Colonic mucosa (tissue), 4 donors: Measurements from ENCODE around the gene ZNF516. TPM values are rescaled to one million over a fixed set of nuclear protein-coding genes. Genes with fewer than 3 reads are reported as not detected.

Source experiments
- DNase-seq: peaks from one replicate; pipeline ENCODE4 v3.0.0-alpha.2; 2020
- H3K27ac ChIP-seq: fragments of 200-600 bp; one replicate; pipeline ENCODE4 v1.8.0; 2021
- H3K27me3 ChIP-seq: fragments of 200-600 bp; one replicate; pipeline ENCODE4 v1.8.0; 2021
- H3K36me3 ChIP-seq: fragments of 200-600 bp; one replicate; pipeline ENCODE4 v1.8.0; 2021
- H3K4me1 ChIP-seq: fragments of 200-600 bp; one replicate; pipeline ENCODE4 v1.8.0; 2021; ENCODE audit warnings: mild to moderate bottlenecking
- H3K4me3 ChIP-seq: fragments of 200-600 bp; one replicate; pipeline ENCODE4 v1.8.0; 2021
- H3K9ac ChIP-seq, 2 donors: one replicate each; pipeline ENCODE4 v1.7.0; 2013; ENCODE audit warnings: control low read depth in 2 of 2, low read depth in 2 of 2, low read length in 2 of 2
- H3K9me3 ChIP-seq: fragments of 200-600 bp; one replicate; pipeline ENCODE4 v1.8.0; 2021
- intact Hi-C: fragments of 100-400 bp; cut with DNase I; formaldehyde crosslinking; loops from one replicate; pipeline ENCODE4 v1.14.1; 2022
- total RNA-seq, 2 donors: library from RNA; stranded (reverse); fragmentation: NEBNext Ultra II Directional in 1 of 2; extraction: Animal tissue kit (Norgen Biotek cat#: 25700) in 1 of 2; gene quantifications; one replicate each; pipeline ENCODE4 v1.2.1, GENCODE V29; 2021
- TF ChIP-seq, protein P1 (sequence below): fragments of 200-600 bp; IDR thresholded peaks from one replicate; pipeline ENCODE4 v1.8.0; 2022; ENCODE audit warnings: antibody characterized with exemption, mild to moderate bottlenecking
- donor health status: healthy.
- donor health status: DM: no; HTN: no; CAD: no.
- donor health status: DM: no; HTN: no; CAD: no.

ZNF516 gene
- total RNA-seq, 2 donors from 2014 or later: 15.2 to 21.3 TPM

DNA sequence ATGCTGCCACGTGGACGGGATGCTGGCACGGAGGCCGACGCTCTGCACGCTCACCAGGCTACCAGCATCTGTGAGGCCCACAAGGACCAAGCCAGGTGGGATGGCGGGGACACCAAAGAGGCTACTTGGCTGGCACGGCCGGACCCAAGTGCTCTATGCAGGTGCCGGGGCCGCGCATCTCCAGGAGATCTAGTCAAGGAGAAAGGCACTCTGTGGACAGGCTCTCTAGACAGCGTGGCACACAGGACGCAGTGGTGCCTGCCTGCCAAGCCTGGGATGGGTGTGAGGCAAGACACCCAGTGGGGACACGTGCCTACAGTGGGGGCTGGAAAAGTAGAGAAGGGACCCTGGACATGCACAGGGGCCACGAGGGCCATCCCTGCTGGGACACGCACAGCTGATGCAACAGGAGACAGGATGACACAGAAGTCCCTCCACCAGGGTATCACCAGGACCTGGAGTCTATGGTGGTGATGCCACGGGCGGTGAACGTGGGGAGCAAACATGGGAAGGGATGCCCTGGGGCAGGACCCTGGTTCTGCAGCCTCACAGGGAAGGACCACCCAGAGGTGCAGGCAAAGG lies 28.5 kb downstream of the ZNF516 start:
- H3K27ac ChIP-seq: no peak overlapping the region
- TF ChIP-seq, protein P1, sequence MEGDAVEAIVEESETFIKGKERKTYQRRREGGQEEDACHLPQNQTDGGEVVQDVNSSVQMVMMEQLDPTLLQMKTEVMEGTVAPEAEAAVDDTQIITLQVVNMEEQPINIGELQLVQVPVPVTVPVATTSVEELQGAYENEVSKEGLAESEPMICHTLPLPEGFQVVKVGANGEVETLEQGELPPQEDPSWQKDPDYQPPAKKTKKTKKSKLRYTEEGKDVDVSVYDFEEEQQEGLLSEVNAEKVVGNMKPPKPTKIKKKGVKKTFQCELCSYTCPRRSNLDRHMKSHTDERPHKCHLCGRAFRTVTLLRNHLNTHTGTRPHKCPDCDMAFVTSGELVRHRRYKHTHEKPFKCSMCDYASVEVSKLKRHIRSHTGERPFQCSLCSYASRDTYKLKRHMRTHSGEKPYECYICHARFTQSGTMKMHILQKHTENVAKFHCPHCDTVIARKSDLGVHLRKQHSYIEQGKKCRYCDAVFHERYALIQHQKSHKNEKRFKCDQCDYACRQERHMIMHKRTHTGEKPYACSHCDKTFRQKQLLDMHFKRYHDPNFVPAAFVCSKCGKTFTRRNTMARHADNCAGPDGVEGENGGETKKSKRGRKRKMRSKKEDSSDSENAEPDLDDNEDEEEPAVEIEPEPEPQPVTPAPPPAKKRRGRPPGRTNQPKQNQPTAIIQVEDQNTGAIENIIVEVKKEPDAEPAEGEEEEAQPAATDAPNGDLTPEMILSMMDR: no peak
- intact Hi-C loops: no loop called here
- no peaks in the 10 kb centered on the region for H3K27me3 ChIP-seq
- H3K36me3 ChIP-seq: no peaks in the 10 kb centered on the region
- no peak for DNase-seq
- H3K9ac ChIP-seq: no peak overlapping the region
- no peaks in the 10 kb centered on the region for H3K4me1 ChIP-seq
- H3K9me3 ChIP-seq: no peaks in the 10 kb centered on the region
- H3K4me3 ChIP-seq: no peak overlapping the region

DNA sequence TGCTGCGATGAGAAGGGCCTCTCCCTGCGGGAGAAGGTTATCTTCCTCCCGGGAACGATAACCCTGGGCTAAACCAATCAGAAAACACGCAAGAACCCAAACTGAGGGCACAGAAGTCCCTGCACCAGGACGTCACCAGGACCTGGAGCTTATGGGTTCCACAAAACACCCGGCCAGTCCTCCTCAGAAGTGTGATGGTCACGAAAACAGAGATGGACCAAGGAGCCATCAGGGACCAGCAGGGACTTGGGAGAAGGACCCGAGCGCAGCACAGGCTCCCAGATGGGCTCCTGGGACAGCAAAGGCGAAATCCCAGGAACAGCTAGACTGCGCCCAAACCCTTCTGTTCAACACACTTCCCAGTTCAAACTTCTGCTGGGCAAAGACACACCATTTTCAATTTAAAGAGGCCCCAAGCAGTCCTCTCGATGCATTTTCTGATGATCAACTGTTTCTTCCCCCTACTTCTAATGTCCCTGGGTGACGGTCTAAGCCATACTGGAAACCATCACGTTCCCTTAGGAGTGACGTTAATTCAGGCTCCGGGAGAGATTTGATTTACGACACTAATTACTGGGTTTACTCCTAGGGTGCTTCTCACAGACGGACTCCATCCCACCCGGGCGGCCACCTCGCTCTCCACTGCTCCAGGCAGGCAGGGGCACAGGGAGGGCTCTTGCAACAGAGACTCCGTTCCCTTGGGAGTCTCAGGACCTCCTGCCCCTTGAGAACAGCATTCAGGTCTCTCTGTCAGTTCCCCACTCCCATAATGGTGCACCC lies 29.2 kb downstream of the ZNF516 start:
- H3K27ac ChIP-seq: no peak overlapping the region
- no peaks in the 10 kb centered on the region for H3K27me3 ChIP-seq
- no peak for DNase-seq
- H3K4me3 ChIP-seq: no peak overlapping the region
- TF ChIP-seq, protein P1: no peak
- no peaks in the 10 kb centered on the region for H3K4me1 ChIP-seq
- H3K9me3 ChIP-seq: no peaks in the 10 kb centered on the region
- H3K36me3 ChIP-seq: no peaks in the 10 kb centered on the region
- H3K9ac ChIP-seq: no peak overlapping the region
- intact Hi-C loops: no loop called here

DNA sequence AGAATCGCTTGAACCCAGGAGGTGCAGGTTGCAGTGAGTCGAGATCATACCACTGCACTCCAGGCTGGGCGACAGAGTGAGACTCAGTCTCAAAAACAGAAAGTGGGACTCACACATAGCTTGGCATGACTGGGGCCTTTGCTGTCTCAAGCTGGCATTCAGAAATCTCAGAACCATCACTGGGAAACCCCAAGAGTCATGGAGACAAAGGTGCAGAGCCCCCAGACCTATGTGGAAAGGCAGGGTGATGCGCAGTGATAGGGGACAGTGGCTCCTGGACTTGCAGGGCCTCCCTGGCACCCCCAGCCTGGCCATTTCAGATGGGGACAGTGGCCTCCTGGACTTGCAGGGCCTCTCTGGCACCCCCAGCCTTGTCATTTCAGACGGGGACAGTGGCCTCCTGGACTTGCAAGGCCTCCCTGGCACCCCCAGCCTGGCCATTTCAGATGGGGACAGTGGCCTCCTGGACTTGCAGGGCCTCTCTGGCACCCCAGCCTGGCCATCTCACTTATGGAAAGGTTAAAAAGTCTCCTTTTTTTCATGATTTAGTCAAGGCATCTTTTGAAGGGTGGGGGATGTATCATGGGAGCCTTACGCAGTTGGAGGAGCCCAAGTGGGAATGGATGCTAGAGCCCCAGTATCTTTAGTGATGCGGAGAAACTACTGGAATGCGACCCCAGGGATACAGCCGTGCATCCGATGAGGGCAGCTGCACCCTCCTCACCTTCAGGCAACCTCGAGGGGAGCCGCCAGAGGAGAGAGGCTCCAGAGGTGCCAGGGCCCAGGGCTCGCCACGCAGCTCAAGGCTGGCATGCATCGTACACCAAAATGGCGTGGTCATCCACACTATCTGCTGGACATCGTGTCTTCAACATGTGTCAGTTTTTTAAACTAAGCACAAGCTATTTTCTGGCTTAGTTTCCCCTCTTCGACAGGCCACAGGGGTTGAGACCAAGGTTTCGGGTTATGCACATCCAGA lies 30.5 kb downstream of the ZNF516 start:
- Histone ChIP-seq H3K36me3 (no peaks in the 10 kb centered on the region), H3K27me3 (no peaks in the 10 kb centered on the region), H3K4me1 (no peaks in the 10 kb centered on the region), H3K9me3 (no peaks in the 10 kb centered on the region), H3K27ac (no peak overlapping the region), H3K9ac (no peak overlapping the region), H3K4me3 (no peak overlapping the region)
- TF ChIP-seq, protein P1: no peak
- DNase-seq: no peak
- intact Hi-C loops: no loop called here

DNA sequence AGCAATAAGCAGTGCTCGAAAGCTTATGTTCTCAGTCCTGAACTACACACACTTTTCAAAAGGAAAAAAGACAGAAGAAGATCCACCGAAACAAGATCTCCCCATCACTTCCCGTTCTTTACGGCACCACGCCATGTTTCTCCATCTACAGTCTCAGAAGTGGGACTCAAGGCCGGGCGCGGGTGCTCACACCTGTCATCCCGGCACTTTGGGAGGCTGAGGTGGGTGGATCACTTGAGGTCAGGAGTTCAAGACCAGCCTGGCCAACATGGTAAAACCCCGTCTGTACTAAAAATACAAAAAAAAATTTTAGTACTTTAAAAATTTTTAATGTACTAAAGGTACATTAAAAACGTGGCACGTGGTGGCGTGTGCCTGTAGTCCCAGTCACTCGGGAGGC lies 31.2 kb downstream of the ZNF516 start:
- intact Hi-C loops: no loop called here

DNA sequence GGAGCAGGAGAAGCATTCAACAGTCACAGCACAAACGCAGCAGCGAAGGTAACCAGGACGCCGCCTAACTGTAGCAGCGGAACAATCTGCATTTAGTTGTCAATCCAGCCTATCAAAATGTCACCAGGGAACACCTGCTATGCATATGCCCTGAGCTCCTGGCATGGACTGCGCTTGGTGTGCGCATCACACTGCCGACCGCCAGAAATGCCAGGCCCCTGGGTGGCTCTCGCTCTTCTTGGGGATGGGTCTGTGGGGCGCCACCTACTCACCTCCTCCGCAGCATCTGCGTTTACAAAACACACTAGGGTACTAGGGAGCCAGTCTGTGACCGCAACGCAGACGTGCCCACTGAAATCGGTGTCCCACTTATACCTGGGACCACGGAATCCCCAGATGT lies 31.7 kb downstream of the ZNF516 start:
- no peak overlapping the region for H3K27ac ChIP-seq
- no peaks in the 10 kb centered on the region for H3K4me1 ChIP-seq

More for the DNA sequence above, 31.2 kb downstream of the ZNF516 start:
- Histone ChIP-seq H3K9ac (no peak overlapping the region), H3K36me3 (no peaks in the 10 kb centered on the region), H3K27me3 (no peaks in the 10 kb centered on the region), H3K9me3 (no peaks in the 10 kb centered on the region), H3K4me1 (no peaks in the 10 kb centered on the region), H3K4me3 (no peak overlapping the region), H3K27ac (no peak overlapping the region)
- TF ChIP-seq, protein P1: no peak
- DNase-seq: no peak

More for the DNA sequence above, 31.7 kb downstream of the ZNF516 start:
- Histone ChIP-seq H3K36me3 (no peaks in the 10 kb centered on the region), H3K9me3 (no peaks in the 10 kb centered on the region), H3K9ac (no peak overlapping the region), H3K27me3 (no peaks in the 10 kb centered on the region), H3K4me3 (no peak overlapping the region)
- intact Hi-C loops: no loop called here
- TF ChIP-seq, protein P1: no peak
- no peak for DNase-seq
